Astrocyte of the spinal cord (primary cell): ENCODE results near the gene UNG.

Experiments used
- DNase-seq: peaks from one replicate; pipeline ENCODE4 v3.0.0; 2011; ENCODE audit warnings: low read depth, low spot score
- H3K4me3 ChIP-seq: 2 replicates; pipeline ENCODE4 v1.5.1; 2011; ENCODE audit warnings: low read depth, mild to moderate bottlenecking, low read length, moderate library complexity
- CTCF ChIP-seq: IDR thresholded peaks from 2 replicates; pipeline ENCODE4 v1.5.1; 2012; ENCODE audit warnings: low read depth, mild to moderate bottlenecking, low read length, inconsistent platforms
- in situ Hi-C: cut with HindIII; loops from 2 replicates; pipeline ENCODE4 v1.10.0; 2017; ENCODE audit warnings: low sequenced_read_pairs

The UNG gene

GRCh38 chr12:109110988-109111495 lies 13.6 kb downstream of the UNG start:
- peak overlapping the region; percentile 52 for H3K4me3 ChIP-seq
- peak; percentile 83 for DNase-seq
- TF ChIP-seq CTCF, result no peak
- in situ Hi-C loops, result no loop called here

- in situ Hi-C loops, result no loop called here
- TF ChIP-seq CTCF, result no peak
- H3K4me3 ChIP-seq, result no peak overlapping the region
- DNase-seq, result no peak
These were observed 15.5 kb downstream of the UNG start for GRCh38 chr12:109112720-109113465.

GRCh38 chr12:109113661-109114321 lies 16.4 kb downstream of the UNG start:
- no peak overlapping the region for H3K4me3 ChIP-seq
- TF ChIP-seq CTCF, result no peak
- in situ Hi-C loops, result no loop called here
- no peak for DNase-seq

GRCh38 chr12:109114644-109115043 lies 17.2 kb downstream of the UNG start:
- in situ Hi-C loops, result no loop called here
- H3K4me3 ChIP-seq, result no peak overlapping the region
- DNase-seq, result no peak
- TF ChIP-seq CTCF, result no peak

- DNase-seq, result no peak
- TF ChIP-seq CTCF, result no peak
- no peak overlapping the region for H3K4me3 ChIP-seq
- in situ Hi-C loops, result no loop called here
These were observed 18.0 kb downstream of the UNG start for GRCh38 chr12:109115404-109115757.

GRCh38 chr12:109115758-109116610 lies 18.6 kb downstream of the UNG start, which contains the start of gene ACACB:
ACACB (plus strand) TSS chr12:109116587; CDS start chr12:109139406, 22,819 bp downstream.
- H3K4me3 ChIP-seq, result no peak within 1 kb of the TSS
- no peak for TF ChIP-seq CTCF

More at GRCh38 chr12:109115758-109116610, 18.6 kb downstream of the UNG start, which contains the start of gene ACACB:
- no peak for DNase-seq
- in situ Hi-C loops, result no loop called here
